SW 1271 (cell line): ENCODE measurements around the gene HSPG2.
"Not testable (repeated sequence)": the region's sequence is repeated elsewhere in the genome, so short reads cannot be mapped to it uniquely, and the experiment has no call there.

Experiments used
- DNase-seq, 2 experiments: peaks; one replicate each; lab custom pipeline; 2025; lab: John Stamatoyannopoulos, UW

The HSPG2 gene

DNA sequence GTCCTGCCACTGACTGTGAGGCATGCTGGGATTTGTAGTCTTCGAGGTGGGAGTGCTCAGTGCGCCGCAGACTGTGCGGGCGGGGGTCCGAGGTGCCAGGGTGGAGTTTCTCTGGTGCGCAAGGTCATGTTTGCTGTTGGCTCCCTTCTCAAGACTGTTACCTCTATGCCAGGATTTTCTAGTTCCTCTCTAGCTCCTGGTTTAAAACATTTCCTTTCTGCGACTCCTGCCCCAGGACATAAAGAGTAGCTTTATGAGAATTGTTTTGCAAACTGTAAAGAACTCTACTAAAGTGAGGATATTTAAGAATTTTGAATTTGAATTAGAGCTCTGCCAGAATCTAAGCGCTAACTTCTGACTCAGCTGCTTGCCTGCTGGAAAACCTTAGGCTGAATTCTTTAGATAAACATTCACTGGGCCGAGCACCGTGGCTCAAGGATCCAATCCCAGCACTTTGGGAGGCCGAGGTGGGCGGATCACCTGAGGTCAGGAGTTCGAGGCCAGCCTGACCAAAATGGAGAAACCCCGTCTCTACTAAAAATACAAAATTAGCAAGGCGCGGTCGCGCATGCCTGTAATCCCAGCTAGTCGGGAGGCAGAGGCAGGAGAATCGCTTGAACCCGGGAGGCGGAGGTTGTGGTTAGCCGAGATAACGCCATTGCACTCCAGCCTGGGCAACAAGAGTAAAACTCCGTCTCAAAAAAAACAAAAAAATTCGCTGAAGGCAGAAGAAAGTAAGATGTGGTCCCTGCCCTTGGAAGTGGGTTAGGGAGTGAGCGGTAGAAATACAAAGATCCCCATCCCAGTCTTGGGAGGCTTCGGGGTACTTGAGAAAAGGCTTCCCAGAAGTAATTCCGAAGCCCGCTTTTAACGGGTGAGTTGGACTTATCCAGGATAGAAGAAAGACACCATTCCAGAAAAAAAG is 153.2 kb downstream of the HSPG2 start:
- DNase-seq, result no peak

DNA sequence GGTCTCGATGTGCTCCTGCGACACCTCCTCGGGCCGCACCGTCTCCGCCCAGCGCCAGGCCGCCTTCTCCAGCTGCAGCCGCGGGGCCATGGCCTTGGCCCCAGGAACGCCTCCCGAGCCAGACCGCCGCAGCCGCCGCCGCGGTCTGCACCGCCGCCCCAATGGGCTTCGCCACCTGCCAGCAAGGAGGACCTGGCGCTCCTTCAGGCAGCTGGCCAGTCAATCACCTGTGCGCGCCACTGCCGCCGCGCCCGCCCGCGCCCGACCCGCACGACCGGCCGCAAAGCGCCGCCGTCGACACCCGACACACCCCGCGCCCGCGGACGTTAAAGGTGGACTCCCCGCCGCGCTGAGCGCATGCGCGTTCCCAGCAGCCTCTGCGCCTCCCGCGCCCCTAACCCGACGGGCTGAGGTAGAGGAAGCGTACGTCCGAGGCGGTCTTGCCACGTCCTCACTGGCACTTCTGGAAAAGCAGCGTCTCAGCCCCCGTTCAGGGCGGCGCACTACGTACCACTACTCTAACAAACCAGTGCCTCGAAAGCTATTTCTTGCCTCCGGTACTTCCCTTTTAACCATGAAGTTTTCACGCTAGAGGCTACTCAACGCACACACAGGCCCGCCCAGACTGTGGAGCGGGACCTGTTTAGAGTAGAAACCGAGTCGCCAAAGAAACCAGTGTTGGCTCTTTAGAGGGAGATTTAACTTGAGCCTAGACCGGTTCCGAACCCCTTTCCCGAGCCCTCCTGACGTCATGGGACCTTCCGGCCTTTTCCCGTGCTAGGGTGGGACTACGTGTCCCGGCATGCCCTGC is 154.0 kb downstream of the HSPG2 start, which contains the start of gene USP48:
Gene USP48, minus strand, starts transcription at position 282 of the 811 bp plus-strand sequence. Its CDS starts 192 bp downstream, at position 90.
- DNase-seq, result peak; percentile 71 to 85

DNA sequence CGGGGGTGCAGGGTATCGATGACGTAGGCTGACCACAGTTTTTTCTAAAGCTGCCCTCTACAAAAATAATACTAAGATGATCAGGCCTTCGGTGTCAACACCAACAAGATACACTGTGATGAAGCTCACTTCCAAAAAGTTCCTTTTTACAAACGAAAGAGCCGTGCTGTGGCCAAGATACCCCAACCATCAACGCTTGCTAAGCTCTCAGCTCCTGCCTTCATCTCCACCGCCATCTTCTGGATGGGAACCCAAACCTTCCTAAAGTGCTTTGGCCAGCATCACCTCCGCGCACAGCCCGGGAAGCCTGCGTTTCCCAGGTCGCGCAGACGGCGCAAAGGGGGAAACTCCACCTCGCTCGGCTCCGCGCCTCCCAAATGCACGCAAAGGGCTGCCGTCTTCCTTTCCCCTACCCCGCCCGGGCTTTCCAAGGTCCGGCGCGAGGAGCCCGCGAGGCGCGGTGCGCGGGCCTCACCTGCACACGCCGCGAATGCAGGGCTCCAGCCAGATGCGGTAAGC is 154.7 kb downstream of the HSPG2 start:
- DNase-seq, result peak in 1 of 2 experiments; percentile 67

DNA sequence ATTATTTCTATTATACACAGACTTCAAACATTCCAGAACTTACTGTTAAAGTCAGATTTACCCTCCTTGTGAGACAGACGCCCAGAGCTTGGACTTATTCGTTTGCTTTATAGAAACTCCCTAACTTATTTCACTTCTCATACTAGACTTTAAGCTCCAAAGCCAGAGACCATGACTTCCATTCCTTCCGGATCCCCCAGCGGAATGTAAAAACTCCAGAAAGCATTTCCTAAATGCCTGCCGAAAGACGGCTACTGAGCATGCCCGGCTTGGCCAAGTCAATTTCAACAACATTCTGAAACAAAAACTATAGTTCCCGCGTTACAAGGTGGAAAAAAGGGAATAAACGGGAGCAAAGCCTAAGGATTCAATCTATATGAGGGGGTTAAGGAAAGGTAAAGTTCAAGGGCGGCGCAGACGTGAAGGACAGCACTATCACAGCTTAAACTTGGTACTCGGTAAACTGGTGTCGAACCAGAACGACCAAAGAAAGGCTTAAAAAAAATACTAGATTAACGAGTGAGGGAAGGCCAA is 155.2 kb downstream of the HSPG2 start:
- peak in 1 of 2 experiments; percentile 33 for DNase-seq

DNA sequence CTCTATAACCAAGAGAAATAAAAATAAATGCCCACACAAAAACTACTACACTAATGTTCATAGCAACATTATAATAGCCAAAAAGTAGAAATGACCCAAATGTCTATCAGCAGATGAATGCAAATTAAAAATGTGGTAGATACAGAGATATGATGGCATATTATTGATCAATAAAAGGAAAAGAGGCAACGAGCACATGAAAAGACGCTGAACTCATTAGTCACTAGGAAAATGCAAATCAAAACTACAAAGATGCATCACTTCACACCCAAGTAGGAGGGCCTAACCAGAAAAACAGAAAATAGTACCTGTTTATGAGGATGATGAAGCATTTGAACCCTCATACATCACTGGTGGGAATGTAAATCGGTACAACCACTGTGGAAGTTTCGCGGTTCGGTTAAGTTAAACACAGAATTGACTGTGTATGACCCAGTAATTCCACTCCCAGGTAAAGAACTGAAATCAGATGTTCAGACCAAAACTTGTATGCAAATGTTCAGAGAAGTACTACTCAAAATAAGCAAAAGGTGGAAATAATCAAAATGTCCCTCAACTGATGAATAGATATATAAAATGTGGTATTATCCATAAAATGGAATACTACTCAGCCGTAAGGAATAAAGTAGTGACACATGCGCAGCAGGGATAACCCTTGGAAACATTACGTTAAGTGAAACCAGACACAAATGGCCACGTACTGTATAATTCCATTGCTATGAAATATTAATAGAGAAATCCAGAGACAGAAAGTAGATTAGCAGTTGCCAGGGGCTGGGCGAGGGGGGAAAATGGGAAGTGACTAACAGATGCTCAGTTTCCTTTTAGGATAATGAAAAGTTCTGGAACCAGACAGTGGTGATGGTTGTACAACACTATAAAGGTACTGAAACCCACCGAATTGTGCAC is 157.2 kb downstream of the HSPG2 start:
- DNase-seq, result no peak

DNA sequence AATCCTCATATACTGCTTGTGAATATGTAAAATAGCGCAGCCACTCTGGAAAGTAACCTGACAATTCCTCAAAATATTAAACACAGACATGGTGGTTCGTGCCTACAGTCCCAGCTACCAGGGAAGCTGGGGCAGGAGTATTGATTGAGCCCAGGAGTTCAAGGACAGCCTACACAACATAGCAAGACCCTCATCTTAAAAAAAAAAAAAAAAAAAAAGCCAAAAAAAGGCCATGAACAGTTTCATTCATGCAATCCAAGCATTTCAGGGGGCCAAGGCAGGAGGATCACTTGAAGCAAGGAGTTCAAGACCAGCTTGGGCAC is 158.7 kb downstream of the HSPG2 start:
- no peak for DNase-seq

DNA sequence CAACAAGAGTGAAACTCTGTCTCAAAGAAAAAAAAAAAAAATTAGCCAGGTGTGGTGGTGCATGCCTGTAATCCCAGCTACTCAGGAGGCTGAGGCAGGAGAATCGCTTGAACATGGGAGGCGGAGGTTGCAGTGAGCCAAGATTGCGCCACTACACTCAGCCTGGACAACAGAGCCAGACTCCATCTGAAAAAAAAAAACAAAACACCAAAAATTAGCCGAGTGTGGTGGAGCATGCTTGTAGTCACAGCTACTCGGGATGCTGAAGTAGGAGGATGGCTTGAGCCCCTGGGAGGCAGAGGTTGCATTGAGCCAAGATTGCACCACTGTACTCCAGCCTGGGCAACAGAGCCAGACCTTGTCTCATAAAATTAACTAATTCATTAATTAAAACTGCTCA is 160.2 kb downstream of the HSPG2 start:
- DNase-seq, result not testable (repeated sequence)

DNA sequence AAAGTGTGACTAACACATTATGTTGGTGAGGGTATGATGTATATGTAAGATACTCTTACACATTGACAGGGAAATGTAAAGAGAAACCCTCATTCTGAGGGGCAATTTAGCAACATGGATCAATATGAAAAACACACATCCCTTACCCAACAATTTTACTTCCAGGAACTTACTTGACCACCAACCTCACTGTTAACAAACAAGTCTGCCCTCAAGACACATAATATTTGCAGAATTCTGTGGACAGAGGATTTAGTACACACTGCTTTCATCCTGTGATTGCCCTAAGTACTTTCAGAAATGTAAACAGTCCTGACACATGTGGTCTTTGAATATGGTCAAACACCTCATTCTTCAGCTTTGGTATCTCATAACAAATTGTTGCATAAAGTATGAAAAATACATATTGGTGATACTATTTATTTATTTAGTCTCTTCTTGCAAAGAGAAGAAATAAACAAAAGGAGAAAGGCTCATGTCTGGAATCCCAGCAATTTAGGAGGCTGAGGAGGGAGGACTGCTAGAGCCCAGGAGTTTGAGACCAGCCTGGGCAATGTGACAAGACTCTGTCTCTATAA is 161.0 kb downstream of the HSPG2 start:
- no peak for DNase-seq

DNA sequence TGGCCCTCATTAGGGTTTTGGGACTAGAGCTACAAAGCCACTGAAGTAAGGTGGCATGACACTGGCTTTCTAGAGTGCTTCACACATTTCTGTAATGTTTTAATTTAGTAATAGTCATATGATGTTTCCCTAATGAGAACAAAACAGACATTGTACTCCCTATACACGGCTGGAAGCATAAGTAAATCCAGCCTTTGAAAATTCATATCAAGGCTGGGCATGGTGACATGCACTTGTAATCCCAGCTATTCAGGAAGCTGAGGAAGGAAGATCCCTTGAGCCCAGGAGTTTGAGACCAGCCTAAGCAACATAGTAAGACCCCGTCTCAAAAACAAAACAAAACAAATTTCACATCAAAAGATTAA is 161.6 kb downstream of the HSPG2 start:
- DNase-seq, result no peak

DNA sequence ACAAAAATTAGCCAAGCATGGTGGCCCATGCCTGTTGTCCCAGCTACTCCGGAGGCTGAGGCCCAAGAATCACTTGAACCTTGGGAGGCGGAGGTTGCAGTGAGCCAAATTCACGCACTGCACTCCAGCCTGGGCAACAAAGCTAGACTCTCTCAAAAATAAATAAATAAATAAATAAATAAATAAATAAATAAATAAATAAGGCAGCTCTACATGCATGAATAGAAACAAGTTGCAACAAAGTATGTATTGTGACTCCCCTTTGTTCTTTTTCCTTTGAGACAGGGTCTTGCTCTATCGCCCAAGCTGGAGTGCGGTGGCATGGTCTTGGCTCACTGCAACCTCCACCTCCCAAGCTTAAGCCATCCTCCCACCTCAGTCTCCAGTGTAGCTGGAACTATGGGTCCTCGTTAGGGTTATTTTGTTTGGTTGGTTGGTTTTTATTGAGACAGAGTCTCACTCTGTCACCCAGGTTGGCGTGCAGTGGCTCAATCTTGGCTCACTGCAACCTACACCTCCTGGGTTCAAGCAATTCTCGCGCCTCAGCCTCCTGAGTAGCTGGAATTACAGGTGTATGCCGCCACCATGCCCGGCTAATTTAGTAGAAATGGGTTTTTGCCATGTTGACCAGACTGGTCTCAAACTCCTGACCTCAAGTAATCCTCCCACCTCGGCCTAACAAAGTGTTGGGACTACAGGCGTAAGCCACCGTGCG is 162.1 kb downstream of the HSPG2 start:
- no peak for DNase-seq

DNA sequence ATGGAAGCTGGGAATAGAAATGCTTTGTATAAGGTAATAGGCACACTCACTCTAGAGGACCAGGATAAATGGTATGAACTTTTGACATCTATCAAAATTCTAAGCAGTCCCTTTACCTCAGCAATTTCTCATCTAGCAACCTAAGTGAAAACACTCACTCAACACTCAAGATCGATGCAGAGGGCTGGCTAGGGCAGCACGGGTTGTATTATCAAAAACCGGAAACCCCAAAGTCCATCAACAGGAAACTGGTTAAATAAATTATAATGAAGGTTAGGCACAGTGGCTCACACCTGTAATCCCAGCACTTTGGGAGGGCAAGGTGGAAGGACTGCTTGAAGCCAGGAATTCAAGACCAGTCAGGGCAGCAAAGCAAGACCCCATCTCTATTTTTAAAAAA is 163.5 kb downstream of the HSPG2 start:
- no peak for DNase-seq
